Kidney (tissue), 14 donors: ENCODE results near the gene NEK6. TPM values are rescaled to one million over a fixed set of nuclear protein-coding genes. Genes with fewer than 3 reads are reported as not detected.

Experiments used
- DNase-seq, 5 donors: peaks; one replicate each; pipeline ENCODE4 v3.0.0-alpha.2; 2013 to 2020
- FAIRE-seq: peaks from 2 replicates; lab custom pipeline; 2012; peaks lifted over from hg19 to GRCh38; lab: Jason Lieb, UNC
- H3K27ac ChIP-seq, 2 donors: one replicate each; pipeline ENCODE4 v1.7.0; 2013; ENCODE audit warnings: low read depth in 2 of 2, low read length in 2 of 2, inconsistent platforms in 1 of 2
- H3K27me3 ChIP-seq: one replicate; pipeline ENCODE4 v1.7.1; 2013; ENCODE audit warnings: low read length, inconsistent platforms; ENCODE audit not compliant: control insufficient read depth, insufficient read depth
- H3K36me3 ChIP-seq, 3 donors: one replicate each; pipeline versions ENCODE4 v1.7.0 to v1.7.1; 2013; ENCODE audit warnings: low read length in 3 of 3, control low read depth in 1 of 3, inconsistent platforms in 1 of 3; ENCODE audit not compliant: insufficient read depth in 3 of 3, control insufficient read depth in 2 of 3
- H3K4me1 ChIP-seq, 3 donors: one replicate each; pipeline versions ENCODE4 v1.7.0 to v1.7.1; 2013; ENCODE audit warnings: low read length in 3 of 3, inconsistent platforms in 1 of 3, low read depth in 1 of 3; ENCODE audit not compliant: control insufficient read depth in 2 of 3, insufficient read depth in 2 of 3
- H3K4me3 ChIP-seq, 3 donors: one replicate each; pipeline versions ENCODE4 v1.7.0 to v1.8.1; 2013; ENCODE audit warnings: low read length in 3 of 3, control low read depth in 1 of 3, inconsistent platforms in 1 of 3
- H3K9ac ChIP-seq, 3 donors: one replicate each; pipeline versions ENCODE4 v1.7.0 to v1.7.1; 2013; ENCODE audit warnings: low read length in 3 of 3, control low read depth in 1 of 3, inconsistent platforms in 1 of 3
- H3K9me3 ChIP-seq, 3 donors: one replicate each; pipeline versions ENCODE4 v1.7.0 to v1.7.1; 2013; ENCODE audit warnings: low read length in 3 of 3, control low read depth in 1 of 3, inconsistent platforms in 1 of 3; ENCODE audit not compliant: control insufficient read depth in 2 of 3, insufficient read depth in 1 of 3
- intact Hi-C: fragments of 100-400 bp; cut with DNase I; formaldehyde crosslinking; loops from one replicate; pipeline ENCODE4 v1.11.1; 2022
- polyA plus RNA-seq: library from polyadenylated mRNA; stranded (reverse); fragments of 350-450 nt; fragmentation: Illumina TruSeq; extraction: RNeasy Lipid Tissue Mini Kit (QIAGEN cat#74804); gene quantifications from one replicate; pipeline ENCODE4 v1.2.3, GENCODE V29; 2014; ENCODE audit warnings: low read depth, low replicate concordance; ENCODE audit not compliant: insufficient read depth
- total RNA-seq: library from RNA; stranded (reverse); fragmentation: NEBNext Ultra II Directional; extraction: Animal tissue kit (Norgen Biotek cat#: 25700); gene quantifications from one replicate; pipeline ENCODE4 v1.2.1, GENCODE V29; 2021
- TF ChIP-seq, protein P1 (sequence below): IDR thresholded peaks from 3 replicates; pipeline ENCODE4 v1.5.1; 2012; ENCODE audit warnings: mild to moderate bottlenecking, moderate library complexity, borderline replicate concordance; ENCODE audit not compliant: insufficient read depth; ENCODE audit errors: extremely low read depth
- donor health status: control.
- donor health status: control.
- donor health status: control.
- donor health status: control.
- donor health status: control.
- donor health status: DM: yes; HTN: yes; CAD: no.
- donor health status: Normal renal cell carcinoma (clear cell type).

NEK6 gene
- total and polyA plus RNA-seq, 2 donors from 2014 or later, result 14.9 to 82.1 TPM

DNA sequence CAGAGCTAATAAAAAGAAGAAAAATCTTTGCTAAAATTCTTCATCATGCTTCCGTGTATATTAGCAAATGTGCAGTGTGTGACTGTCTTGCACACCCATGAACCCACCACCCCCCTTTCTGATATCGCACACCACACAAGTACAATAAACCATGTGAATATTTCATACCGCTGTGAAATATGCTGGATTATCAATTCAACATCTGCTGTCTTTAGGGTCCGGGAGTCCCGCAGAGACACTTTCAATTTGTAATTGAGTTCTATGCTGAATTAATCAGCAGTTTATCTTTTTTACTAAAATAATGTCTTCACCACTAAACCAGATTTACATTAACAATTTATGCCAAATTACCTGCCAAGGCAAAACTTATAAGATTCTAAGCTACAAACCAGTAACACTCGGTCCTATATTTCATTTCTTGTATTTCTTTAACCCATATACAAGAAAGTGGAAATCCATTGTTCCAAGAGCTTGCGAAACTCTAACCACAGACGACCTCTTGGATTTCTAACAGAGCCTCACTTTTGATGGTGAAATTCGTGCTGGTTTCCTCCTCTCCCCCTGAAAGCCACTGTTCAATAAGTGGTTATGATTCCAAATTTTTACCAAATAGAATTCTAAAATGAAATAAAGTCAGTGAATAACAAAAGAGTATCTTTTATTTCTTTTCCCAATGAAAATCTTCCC is 113.3 kb downstream of the NEK6 start:
- DNase-seq, result no peak
- H3K36me3 ChIP-seq, result no peaks in the 10 kb centered on the region
- H3K9ac ChIP-seq, result no peak overlapping the region
- peaks cover 0 to 5% (median 0%) of the 10 kb centered on the region in 3 donors for H3K9me3 ChIP-seq
- TF ChIP-seq, protein P1, sequence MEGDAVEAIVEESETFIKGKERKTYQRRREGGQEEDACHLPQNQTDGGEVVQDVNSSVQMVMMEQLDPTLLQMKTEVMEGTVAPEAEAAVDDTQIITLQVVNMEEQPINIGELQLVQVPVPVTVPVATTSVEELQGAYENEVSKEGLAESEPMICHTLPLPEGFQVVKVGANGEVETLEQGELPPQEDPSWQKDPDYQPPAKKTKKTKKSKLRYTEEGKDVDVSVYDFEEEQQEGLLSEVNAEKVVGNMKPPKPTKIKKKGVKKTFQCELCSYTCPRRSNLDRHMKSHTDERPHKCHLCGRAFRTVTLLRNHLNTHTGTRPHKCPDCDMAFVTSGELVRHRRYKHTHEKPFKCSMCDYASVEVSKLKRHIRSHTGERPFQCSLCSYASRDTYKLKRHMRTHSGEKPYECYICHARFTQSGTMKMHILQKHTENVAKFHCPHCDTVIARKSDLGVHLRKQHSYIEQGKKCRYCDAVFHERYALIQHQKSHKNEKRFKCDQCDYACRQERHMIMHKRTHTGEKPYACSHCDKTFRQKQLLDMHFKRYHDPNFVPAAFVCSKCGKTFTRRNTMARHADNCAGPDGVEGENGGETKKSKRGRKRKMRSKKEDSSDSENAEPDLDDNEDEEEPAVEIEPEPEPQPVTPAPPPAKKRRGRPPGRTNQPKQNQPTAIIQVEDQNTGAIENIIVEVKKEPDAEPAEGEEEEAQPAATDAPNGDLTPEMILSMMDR, result no peak
- no peak overlapping the region for H3K4me3 ChIP-seq
- H3K27ac ChIP-seq, result no peak overlapping the region
- no peaks in the 10 kb centered on the region for H3K27me3 ChIP-seq
- intact Hi-C loops, result no loop called here
- no peaks in the 10 kb centered on the region for H3K4me1 ChIP-seq
- FAIRE-seq, result no peak

DNA sequence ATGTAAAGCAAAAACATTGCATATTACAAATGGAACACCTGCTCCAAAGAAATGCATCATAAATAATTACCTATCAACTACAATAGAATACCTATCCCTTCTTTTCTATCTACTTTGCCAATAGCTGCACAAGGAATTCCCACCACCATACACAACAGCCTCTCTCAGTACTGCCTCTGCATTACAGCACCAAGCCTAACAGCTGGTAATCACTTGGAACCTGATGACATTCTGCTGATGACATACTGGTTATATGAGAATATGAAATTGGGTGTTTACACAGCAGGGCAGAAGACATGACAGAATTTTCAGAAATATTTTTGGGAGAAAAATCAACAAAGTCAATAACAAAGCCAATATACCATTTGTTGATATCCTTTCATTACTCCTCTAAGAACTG is 114.3 kb downstream of the NEK6 start:
- FAIRE-seq, result no peak
- intact Hi-C loops, result no loop called here
- no peaks in the 10 kb centered on the region for H3K4me1 ChIP-seq

GRCh38 chr9:124373386-124373785 is 115.6 kb downstream of the NEK6 start:
- Histone ChIP-seq H3K36me3 (no peaks in the 10 kb centered on the region), H3K27ac (no peak overlapping the region), H3K4me1 (no peaks in the 10 kb centered on the region), H3K4me3 (no peak overlapping the region), H3K9me3 (peaks cover 0 to 5% (median 0%) of the 10 kb centered on the region in 3 donors), H3K9ac (no peak overlapping the region), H3K27me3 (no peaks in the 10 kb centered on the region)
- FAIRE-seq (no peak), DNase-seq (no peak)
- TF ChIP-seq, protein P1, result no peak
- intact Hi-C loops, result no loop called here

More for the DNA sequence above, 114.3 kb downstream of the NEK6 start:
- no peak for DNase-seq
- H3K36me3 ChIP-seq, result no peaks in the 10 kb centered on the region
- H3K9ac ChIP-seq, result no peak overlapping the region
- TF ChIP-seq, protein P1, result no peak
- H3K27me3 ChIP-seq, result no peaks in the 10 kb centered on the region
- peaks cover 0 to 5% (median 0%) of the 10 kb centered on the region in 3 donors for H3K9me3 ChIP-seq
- no peak overlapping the region for H3K27ac ChIP-seq
- H3K4me3 ChIP-seq, result no peak overlapping the region
